ENCODE data around the gene MYCN. TPM values are rescaled to one million over a fixed set of nuclear protein-coding genes. Genes with fewer than 3 reads are reported as not detected.
A peak's percentile ranks its signal among the peaks of the same experiment; 100 is the strongest.

Gene MYCN
- total and polyA plus RNA-seq, 2 of the 13 experiments (the other 11 are each of a cell fraction or from before 2014, with no cell fraction given), result not detected

- TF ChIP-seq ZNF563 (CRISPR knock-in tag; IDR thresholded peaks at IDR 0.05), result no peak
- TF ChIP-seq RELA (CRISPR knock-in tag; IDR thresholded peaks at IDR 0.05), result 0 out of 2 replicates have a peak, but pooled peaks have one; percentile 46
- no peak for TF ChIP-seq STAT5B (CRISPR knock-in tag; IDR thresholded peaks at IDR 0.05)
- TF ChIP-seq POLR2AphosphoS2 (IDR thresholded peaks at IDR 0.05; ENCODE audit: low read depth, low read length), result no peak
- TF ChIP-seq TBP (CRISPR knock-in tag; IDR thresholded peaks at IDR 0.05), result no peak
- TF ChIP-seq POLR2A (IDR thresholded peaks at IDR 0.05; ENCODE audit: insufficient read depth in 1 of 2, low read depth in 2 of 2, low read length in 2 of 2), result no peak
- peak; percentile 90 for TF ChIP-seq CEBPB (IDR thresholded peaks at IDR 0.05; ENCODE audit: borderline replicate concordance, low read depth, low read length)
These were observed 49.1 kb upstream of the MYCN start (continued) for GRCh38 chr2:15890936-15891905.

- Histone ChIP-seq H3K27me3 (ENCODE audit: control insufficient read depth in 1 of 2, insufficient read depth in 2 of 2, low read length in 2 of 2) (peaks cover 0 to 3% of the 10 kb centered on the region in 2 experiments; a peak in 1 of 5 replicates), H3K27ac (ENCODE audit: extremely low read length, insufficient read depth, low read length) (no peak overlapping the region), H3K79me2 (ENCODE audit: insufficient read depth, low read length) (no peaks in the 10 kb centered on the region), H3K4me1 (ENCODE audit: insufficient read depth, low read length) (no peaks in the 10 kb centered on the region), H3K36me3 (replicated peaks in 1 of 2; ENCODE audit: control insufficient read depth in 1 of 2, insufficient read depth in 2 of 2, low read length in 2 of 2) (no peaks in the 10 kb centered on the region), H2AFZ (ENCODE audit: low read length) (no peak overlapping the region), H3K9me3 (ENCODE audit: low read length) (peaks cover 6% of the 10 kb centered on the region), H3K9ac (ENCODE audit: insufficient read depth, low read depth, low read length) (no peak overlapping the region), H4K20me1 (ENCODE audit: insufficient read depth, low read length) (no peaks in the 10 kb centered on the region), H3K4me3 (replicated peaks in 1 of 3; ENCODE audit: insufficient read depth in 1 of 3, low read depth in 2 of 3, low read length in 3 of 3) (no peak overlapping the region), H3K4me2 (ENCODE audit: low read depth, low read length) (no peak overlapping the region)
- DNase-seq (ENCODE audit: low spot score) (no peak), FAIRE-seq (no peak), ATAC-seq (no peak)
- intact Hi-C loops (cut with micrococcal nuclease; ENCODE audit: unreplicated experiment) (no loop called here), in situ Hi-C loops (cut with HindIII; ENCODE audit: extremely low pct_ligation_motif_present, low pct_unique_long_range_greater_than_20kb) (no loop called here)
- WGBS (ENCODE audit: low lambda C conversion rate), result 61% methylated on average over 8 of the region's 8 CpGs
- ChIA-PET POLR2A (no interaction called here), CTCF (ENCODE audit: low intra/inter-chr PET ratio, low total read pairs) (no interaction called here)
- no TSS peak for BruUV-seq (replicated peaks)
- TF ChIP-seq SRSF9 (IDR thresholded peaks at IDR 0.05; ENCODE audit: borderline replicate concordance, insufficient read depth, low read depth, low read length, poor library complexity, severe bottlenecking), result no peak
- TF ChIP-seq ZNF75D (CRISPR knock-in tag; IDR thresholded peaks at IDR 0.05; ENCODE audit: borderline replicate concordance), result no peak
- no peak for TF ChIP-seq DNMT1 (CRISPR knock-in tag; IDR thresholded peaks at IDR 0.05)
- no peak for TF ChIP-seq RAD51 (IDR thresholded peaks at IDR 0.05; ENCODE audit: borderline replicate concordance)
- TF ChIP-seq RERE (CRISPR knock-in tag; IDR thresholded peaks at IDR 0.05; ENCODE audit: low read depth), result no peak
- TF ChIP-seq FIP1L1 (IDR thresholded peaks at IDR 0.05; ENCODE audit: borderline replicate concordance, insufficient read depth, low read depth, low read length), result no peak
- no peak for TF ChIP-seq ZBTB7B (CRISPR knock-in tag; IDR thresholded peaks at IDR 0.05)
These were observed 48.0 kb upstream of the MYCN start for GRCh38 chr2:15892151-15892880.

Measured in HepG2 (cell line).